H9 (cell line): Measurements from ENCODE around the gene PPFIA2. TPM values are rescaled to one million over a fixed set of nuclear protein-coding genes. Genes with fewer than 3 reads are reported as not detected.

Experiments
- DNase-seq: peaks from one replicate; pipeline ENCODE4 v3.0.0-alpha.2; 2017
- H2AFZ ChIP-seq: one replicate; pipeline ENCODE4 v1.6.1; 2013; ENCODE audit warnings: mild to moderate bottlenecking, low read length, control low read depth, moderate library complexity
- H2AK5ac ChIP-seq: 2 replicates; pipeline ENCODE4 v1.6.1; 2013; ENCODE audit warnings: low read length, control low read depth, mixed read lengths; ENCODE audit not compliant: insufficient read length
- H2BK120ac ChIP-seq: one replicate; pipeline ENCODE4 v1.6.1; 2013; ENCODE audit warnings: low read depth, mild to moderate bottlenecking, low read length, control low read depth, inconsistent platforms; ENCODE audit not compliant: poor library complexity, severe bottlenecking
- H2BK12ac ChIP-seq: 2 replicates; pipeline ENCODE4 v1.6.1; 2013; ENCODE audit warnings: low read length, control low read depth, mixed read lengths, low read depth; ENCODE audit not compliant: insufficient read length
- H2BK15ac ChIP-seq: 2 replicates; pipeline ENCODE4 v1.6.1; 2013; ENCODE audit warnings: low read depth, low read length, control low read depth
- H2BK20ac ChIP-seq: one replicate; pipeline ENCODE4 v1.6.1; 2013; ENCODE audit warnings: low read depth, mild to moderate bottlenecking, low read length, control low read depth, inconsistent platforms; ENCODE audit not compliant: poor library complexity, severe bottlenecking
- H2BK5ac ChIP-seq: 2 replicates; pipeline ENCODE4 v1.6.1; 2013; ENCODE audit warnings: low read length, control low read depth, mixed read lengths; ENCODE audit not compliant: insufficient read length
- H3K14ac ChIP-seq: 2 replicates; pipeline ENCODE4 v1.6.1; 2013; ENCODE audit warnings: low read length, control low read depth; ENCODE audit not compliant: insufficient read depth
- H3K18ac ChIP-seq: 2 replicates; pipeline ENCODE4 v1.6.1; 2013; ENCODE audit warnings: low read depth, mild to moderate bottlenecking, mixed read lengths, low read length, control low read depth; ENCODE audit not compliant: insufficient read length
- H3K23ac ChIP-seq: 2 replicates; pipeline ENCODE4 v1.6.1; 2013; ENCODE audit warnings: low read length, control low read depth, mixed read lengths, low read depth; ENCODE audit not compliant: insufficient read length
- H3K23me2 ChIP-seq: 2 replicates; pipeline ENCODE4 v1.6.1; 2013; ENCODE audit warnings: low read depth, mild to moderate bottlenecking, mixed read lengths, low read length, control low read depth; ENCODE audit not compliant: insufficient read length, poor library complexity, severe bottlenecking
- H3K27ac ChIP-seq: 2 replicates; pipeline ENCODE4 v1.5.1; 2013; ENCODE audit warnings: low read length, control low read depth, mixed read lengths, low read depth; ENCODE audit not compliant: insufficient read length
- H3K27me3 ChIP-seq: 2 replicates; pipeline ENCODE4 v1.6.1; 2013; ENCODE audit warnings: low read length, control low read depth, inconsistent platforms; ENCODE audit not compliant: insufficient read depth
- H3K4ac ChIP-seq: 2 replicates; pipeline ENCODE4 v1.6.1; 2013; ENCODE audit warnings: low read depth, mild to moderate bottlenecking, control low read depth, inconsistent platforms, low read length, moderate library complexity
- H3K4me1 ChIP-seq: 2 replicates; pipeline ENCODE4 v1.6.1; 2013; ENCODE audit warnings: low read length, control low read depth, inconsistent platforms; ENCODE audit not compliant: insufficient read depth
- H3K4me2 ChIP-seq: 2 replicates; pipeline ENCODE4 v1.6.1; 2013; ENCODE audit warnings: low read length, control low read depth, mixed read lengths; ENCODE audit not compliant: insufficient read length, insufficient read depth
- H3K56ac ChIP-seq: 2 replicates; pipeline ENCODE4 v1.6.1; 2013; ENCODE audit warnings: low read depth, mild to moderate bottlenecking, mixed read lengths, low read length, control low read depth; ENCODE audit not compliant: insufficient read length
- H3K79me1 ChIP-seq: 2 replicates; pipeline ENCODE4 v1.6.1; 2013; ENCODE audit warnings: low read depth, mild to moderate bottlenecking, moderate library complexity, low read length, control low read depth, inconsistent platforms; ENCODE audit not compliant: insufficient read depth, poor library complexity, severe bottlenecking
- H3K79me2 ChIP-seq: 2 replicates; pipeline ENCODE4 v1.6.1; 2013; ENCODE audit warnings: low read length, control low read depth, inconsistent platforms; ENCODE audit not compliant: insufficient read depth
- H3K9ac ChIP-seq: 2 replicates; pipeline ENCODE4 v1.6.1; 2013; ENCODE audit warnings: low read length, control low read depth, mixed read lengths; ENCODE audit not compliant: insufficient read length; ENCODE audit errors: extremely low read depth
- H3K9me3 ChIP-seq: one replicate; pipeline ENCODE4 v1.6.1; 2013; ENCODE audit warnings: low read depth, low read length, inconsistent platforms; ENCODE audit not compliant: control insufficient read depth
- H3T11ph ChIP-seq: one replicate; pipeline ENCODE4 v1.6.1; 2013; ENCODE audit warnings: mild to moderate bottlenecking, low read length, control low read depth, inconsistent platforms
- H4K20me1 ChIP-seq: one replicate; pipeline ENCODE4 v1.6.1; 2013; ENCODE audit not compliant: control insufficient read depth, insufficient read length, insufficient read depth
- H4K5ac ChIP-seq: 2 replicates; pipeline ENCODE4 v1.6.1; 2013; ENCODE audit warnings: low read depth, mild to moderate bottlenecking, mixed read lengths, low read length, control low read depth; ENCODE audit not compliant: insufficient read length
- H4K8ac ChIP-seq: replicated peaks from 2 replicates; pipeline ENCODE4 v1.6.1; 2013; ENCODE audit warnings: low read length, control low read depth, mixed read lengths, low read depth; ENCODE audit not compliant: insufficient read length
- H4K91ac ChIP-seq: 2 replicates; pipeline ENCODE4 v1.6.1; 2013; ENCODE audit warnings: low read depth, mild to moderate bottlenecking, moderate library complexity, mixed read lengths, low read length, control low read depth; ENCODE audit not compliant: insufficient read length
- H3K27ac Mint-ChIP-seq, 3 experiments: 2 replicates in 2 of 3; 3 replicates in 1 of 3; pipeline ENCODE4 v1.8.0; 2020 to 2021; ENCODE audit warnings: mixed read lengths in 3 of 3, mild to moderate bottlenecking in 1 of 3, moderate library complexity in 1 of 3
- H3K27me3 Mint-ChIP-seq: 2 replicates; pipeline ENCODE4 v1.8.0; 2021; ENCODE audit warnings: low read depth, mild to moderate bottlenecking, moderate library complexity, mixed read lengths
- H3K36me3 Mint-ChIP-seq, 3 experiments: 2 replicates in 2 of 3; 3 replicates in 1 of 3; pipeline ENCODE4 v1.8.0; 2020 to 2021; ENCODE audit warnings: low read depth in 3 of 3, mixed read lengths in 3 of 3; ENCODE audit not compliant: insufficient read depth in 1 of 3
- H3K4me1 Mint-ChIP-seq, 2 experiments: 2 replicates each; pipeline ENCODE4 v1.8.0; 2020; ENCODE audit warnings: mixed read lengths in 2 of 2
- H3K4me3 Mint-ChIP-seq, 2 experiments: 2 replicates in 1 of 2; 3 replicates in 1 of 2; pipeline ENCODE4 v1.8.0; 2020 to 2021; ENCODE audit warnings: mild to moderate bottlenecking in 2 of 2, mixed read lengths in 2 of 2, moderate library complexity in 1 of 2
- H3K9me3 Mint-ChIP-seq, 2 experiments: 2 replicates in 1 of 2; 3 replicates in 1 of 2; pipeline ENCODE4 v1.8.0; 2020; ENCODE audit warnings: mild to moderate bottlenecking in 2 of 2, mixed read lengths in 2 of 2, moderate library complexity in 1 of 2
- WGBS: extraction: QIAGEN DNeasy Blood & Tissue Kit; methylation state at CpG from one replicate; pipeline ENCODE4 v1.1.7; 2013; ENCODE audit warnings: missing lambda C conversion rate, low lambda C conversion rate, mixed read lengths; ENCODE audit not compliant: insufficient read length; ENCODE audit errors: extremely low coverage; 5-methylcytosine and 5-hydroxymethylcytosine counted together
- total RNA-seq: library from RNA; stranded (reverse); gene quantifications from 2 replicates; pipeline ENCODE4 v1.2.1, GENCODE V29; 2021
- TF ChIP-seq, protein P1 (sequence below): fragments of 200-600 bp; sonication (generic); conservative IDR thresholded peaks from 3 replicates; pipeline ENCODE4 v1.8.0; 2021; ENCODE audit warnings: antibody characterized with exemption, mild to moderate bottlenecking

The PPFIA2 gene
- total RNA-seq, 1 experiment from 2014 or later, result 1.3 TPM

DNA sequence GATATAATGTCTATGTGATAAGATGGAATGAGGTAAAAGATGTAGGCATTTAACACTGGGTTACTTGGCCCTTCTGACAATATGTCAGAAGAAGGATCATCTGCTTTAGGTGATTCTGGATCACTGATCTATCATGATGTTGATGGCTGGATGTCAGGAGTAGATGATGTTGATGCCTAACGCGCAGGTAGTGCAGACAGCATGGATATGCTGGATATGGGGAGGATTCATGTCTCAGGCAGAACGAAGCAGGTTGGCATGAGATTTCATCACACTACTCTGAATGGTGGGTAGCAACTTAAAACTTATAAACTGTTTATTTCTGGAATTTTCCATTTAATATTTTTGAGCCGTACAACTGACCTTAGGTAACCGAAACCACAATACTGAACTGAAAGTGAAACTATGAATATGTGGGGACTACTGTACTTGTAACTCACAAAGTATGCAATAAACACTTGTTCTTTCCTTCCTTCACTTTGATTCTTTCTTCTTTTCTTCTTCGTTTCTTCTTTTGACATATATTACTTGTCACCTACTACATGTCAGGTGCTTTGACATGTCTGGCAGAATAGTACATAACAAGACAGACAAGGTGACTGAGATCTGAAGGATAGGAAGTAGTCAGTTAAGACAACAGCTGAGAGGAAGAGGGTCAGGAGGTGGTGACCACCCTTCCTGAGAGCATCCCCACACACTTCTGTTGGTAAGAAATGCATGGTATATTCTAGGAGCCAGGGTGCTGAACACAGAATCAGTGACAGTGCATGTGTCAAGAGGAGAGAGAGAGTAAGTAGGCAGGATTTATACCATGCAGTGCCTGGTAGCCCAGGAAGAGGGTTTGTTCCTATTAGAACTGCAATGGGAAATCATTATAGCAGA, 238.8 kb downstream of the PPFIA2 start:
- no peak overlapping the region for H3K9ac ChIP-seq
- no peaks in the 10 kb centered on the region for H3K9me3 Mint-ChIP-seq
- H2BK5ac ChIP-seq, result no peak overlapping the region
- no peak overlapping the region for H2AK5ac ChIP-seq
- H3K27ac Mint-ChIP-seq, result no peak overlapping the region
- no peak overlapping the region for H3K23ac ChIP-seq
- no peaks in the 10 kb centered on the region; the same call in 1 of the 2 replicates for H3K27me3 Mint-ChIP-seq
- no peak overlapping the region for H3K14ac ChIP-seq
- no peak overlapping the region for H3K18ac ChIP-seq
- no peak overlapping the region for H4K8ac ChIP-seq
- no peaks in the 10 kb centered on the region for H3K79me2 ChIP-seq
- no peak overlapping the region for H3T11ph ChIP-seq
- H3K9me3 ChIP-seq, result no peaks in the 10 kb centered on the region
- H3K36me3 Mint-ChIP-seq, result no peaks in the 10 kb centered on the region
- H2BK20ac ChIP-seq, result no peak overlapping the region
- no peak for DNase-seq
- no peak overlapping the region for H2BK15ac ChIP-seq
- H3K23me2 ChIP-seq, result no peaks in the 10 kb centered on the region
- H2BK12ac ChIP-seq, result no peak overlapping the region
- no peak overlapping the region for H4K91ac ChIP-seq
- H3K4me1 ChIP-seq, result no peaks in the 10 kb centered on the region
- no peaks in the 10 kb centered on the region for H3K79me1 ChIP-seq
- H4K20me1 ChIP-seq, result no peaks in the 10 kb centered on the region
- no peaks in the 10 kb centered on the region for H3K4me1 Mint-ChIP-seq
- no peak overlapping the region for H3K27ac ChIP-seq
- H2BK120ac ChIP-seq, result no peak overlapping the region
- H3K27me3 ChIP-seq, result no peaks in the 10 kb centered on the region
- WGBS, result no CpG with 5 or more reads among the region's 6 CpGs
- no peak overlapping the region for H4K5ac ChIP-seq
- H3K4ac ChIP-seq, result no peak overlapping the region
- no peak overlapping the region for H3K56ac ChIP-seq
- no peak overlapping the region for H3K4me3 Mint-ChIP-seq
- no peak overlapping the region for H3K4me2 ChIP-seq
- TF ChIP-seq, protein P1, sequence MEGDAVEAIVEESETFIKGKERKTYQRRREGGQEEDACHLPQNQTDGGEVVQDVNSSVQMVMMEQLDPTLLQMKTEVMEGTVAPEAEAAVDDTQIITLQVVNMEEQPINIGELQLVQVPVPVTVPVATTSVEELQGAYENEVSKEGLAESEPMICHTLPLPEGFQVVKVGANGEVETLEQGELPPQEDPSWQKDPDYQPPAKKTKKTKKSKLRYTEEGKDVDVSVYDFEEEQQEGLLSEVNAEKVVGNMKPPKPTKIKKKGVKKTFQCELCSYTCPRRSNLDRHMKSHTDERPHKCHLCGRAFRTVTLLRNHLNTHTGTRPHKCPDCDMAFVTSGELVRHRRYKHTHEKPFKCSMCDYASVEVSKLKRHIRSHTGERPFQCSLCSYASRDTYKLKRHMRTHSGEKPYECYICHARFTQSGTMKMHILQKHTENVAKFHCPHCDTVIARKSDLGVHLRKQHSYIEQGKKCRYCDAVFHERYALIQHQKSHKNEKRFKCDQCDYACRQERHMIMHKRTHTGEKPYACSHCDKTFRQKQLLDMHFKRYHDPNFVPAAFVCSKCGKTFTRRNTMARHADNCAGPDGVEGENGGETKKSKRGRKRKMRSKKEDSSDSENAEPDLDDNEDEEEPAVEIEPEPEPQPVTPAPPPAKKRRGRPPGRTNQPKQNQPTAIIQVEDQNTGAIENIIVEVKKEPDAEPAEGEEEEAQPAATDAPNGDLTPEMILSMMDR, result no peak
- H2AFZ ChIP-seq, result no peak overlapping the region
